Prostate gland (tissue), 2 donors: ENCODE data around the gene TNFRSF12A. TPM values are rescaled to one million over a fixed set of nuclear protein-coding genes. Genes with fewer than 3 reads are reported as not detected.

Source experiments
- DNase-seq: peaks from one replicate; pipeline ENCODE4 v3.0.0-alpha.2; 2019; ENCODE audit warnings: low spot score
- H3K27ac ChIP-seq, 2 donors: fragments of 200-600 bp; sonication (generic); 2 replicates each; pipeline ENCODE4 v1.5.1; 2017 to 2019
- H3K27me3 ChIP-seq: fragments of 200-600 bp; sonication (generic); replicated peaks from 2 replicates; pipeline ENCODE4 v1.5.1; 2019; ENCODE audit not compliant: insufficient read depth
- H3K36me3 ChIP-seq, 2 donors: fragments of 200-600 bp; sonication (generic); 1 replicate in 1 of 2; 2 replicates in 1 of 2; pipeline versions ENCODE4 v1.5.1 to v1.8.1; 2017 to 2019
- H3K4me1 ChIP-seq: fragments of 200-600 bp; sonication (generic); replicated peaks from 2 replicates; pipeline ENCODE4 v1.5.1; 2019
- H3K4me3 ChIP-seq, 2 donors: fragments of 200-600 bp; sonication (generic); 2 replicates each; pipeline ENCODE4 v1.5.1; 2017 to 2019
- H3K9me3 ChIP-seq: fragments of 200-600 bp; sonication (generic); 2 replicates; pipeline ENCODE4 v1.5.1; 2017
- CTCF ChIP-seq, 4 experiments: fragments of 200-600 bp in 2 of 4; fragments of 450-650 bp in 2 of 4; sonication (generic) in 2 of 4; IDR thresholded peaks; 1 replicate in 3 of 4; 2 replicates in 1 of 4; pipeline ENCODE4 v1.5.1; 2016 to 2019; ENCODE audit warnings: antibody characterized with exemption in 4 of 4, mild to moderate bottlenecking in 2 of 4, moderate library complexity in 2 of 4
- POLR2A ChIP-seq: fragments of 450-650 bp; IDR thresholded peaks from one replicate; pipeline ENCODE4 v1.6.1; 2016; ENCODE audit warnings: antibody characterized with exemption, mild to moderate bottlenecking
- POLR2AphosphoS5 ChIP-seq: sonication (generic); formaldehyde crosslinking; IDR thresholded peaks from one replicate; pipeline ENCODE4 v1.6.1; 2017; ENCODE audit warnings: antibody characterized with exemption
- WGBS: methylation state at CpG from one replicate; pipeline ENCODE4 v1.1.5; 2018; 5-methylcytosine and 5-hydroxymethylcytosine counted together
- intact Hi-C: fragments of 100-400 bp; cut with DNase I; formaldehyde crosslinking; loops from one replicate; pipeline ENCODE4 v1.14.2; 2022
- total RNA-seq, 2 donors: library from RNA; depleted of rRNA; stranded (reverse); fragments of >200 nt; gene quantifications; one replicate each; pipeline ENCODE4 v1.1.0, GENCODE V29; 2016

The TNFRSF12A gene
- total RNA-seq, 2 donors from 2014 or later, result 57.4 to 59.0 TPM

GRCh38 chr16:3046641-3047386 is 26.6 kb downstream of the TNFRSF12A start:
- WGBS, result 2% methylated on average over 26 of the region's 54 CpGs
- TF ChIP-seq POLR2AphosphoS5, result no peak
- no peak for TF ChIP-seq CTCF (IDR thresholded peaks at IDR 0.05)
- no peak for TF ChIP-seq POLR2A
- Histone ChIP-seq H3K27ac (no peak overlapping the region), H3K4me3 (peak overlapping the region; percentile 25 to 43), H3K27me3 (peaks cover 2% of the 10 kb centered on the region), H3K4me1 (peaks cover 10% of the 10 kb centered on the region), H3K36me3 (no peaks in the 10 kb centered on the region), H3K9me3 (no peaks in the 10 kb centered on the region)
- no peak for DNase-seq
- intact Hi-C loops, result no loop called here

GRCh38 chr16:3047387-3047720 is 27.2 kb downstream of the TNFRSF12A start:
- Histone ChIP-seq H3K36me3 (no peaks in the 10 kb centered on the region), H3K27ac (no peak overlapping the region), H3K4me3 (no peak overlapping the region), H3K9me3 (no peaks in the 10 kb centered on the region), H3K27me3 (peaks cover 2% of the 10 kb centered on the region), H3K4me1 (peaks cover 10% of the 10 kb centered on the region)
- TF ChIP-seq CTCF (IDR thresholded peaks at IDR 0.05), result no peak
- TF ChIP-seq POLR2AphosphoS5, result no peak
- no peak for TF ChIP-seq POLR2A
- DNase-seq, result no peak
- intact Hi-C loops, result no loop called here
- 5% methylated on average over 11 of the region's 13 CpGs for WGBS

GRCh38 chr16:3049921-3050481 is 29.8 kb downstream of the TNFRSF12A start:
- no peaks in the 10 kb centered on the region for H3K36me3 ChIP-seq
- DNase-seq, result no peak
- H3K9me3 ChIP-seq, result no peaks in the 10 kb centered on the region
- TF ChIP-seq POLR2A (no peak), POLR2AphosphoS5 (no peak), CTCF (IDR thresholded peaks at IDR 0.05) (no peak)
- 73% methylated on average over 23 of the region's 26 CpGs for WGBS
- no peak overlapping the region for H3K4me3 ChIP-seq
- peaks cover 10% of the 10 kb centered on the region for H3K4me1 ChIP-seq
- intact Hi-C loops, result no loop called here
- H3K27me3 ChIP-seq, result peaks cover 2% of the 10 kb centered on the region
- H3K27ac ChIP-seq, result no peak overlapping the region

- 82% methylated on average over 5 of the region's 5 CpGs for WGBS
- no peak for TF ChIP-seq POLR2A
- no peak for TF ChIP-seq POLR2AphosphoS5
- TF ChIP-seq CTCF (IDR thresholded peaks at IDR 0.05), result no peak
- Histone ChIP-seq H3K27me3 (peaks cover 2% of the 10 kb centered on the region), H3K36me3 (no peaks in the 10 kb centered on the region), H3K27ac (no peak overlapping the region), H3K4me1 (peaks cover 10% of the 10 kb centered on the region), H3K9me3 (no peaks in the 10 kb centered on the region), H3K4me3 (no peak overlapping the region)
- intact Hi-C loops, result no loop called here
- no peak for DNase-seq
These were observed 30.3 kb downstream of the TNFRSF12A start for GRCh38 chr16:3050487-3050886.

GRCh38 chr16:3051009-3051408 is 30.8 kb downstream of the TNFRSF12A start:
- H3K9me3 ChIP-seq, result no peaks in the 10 kb centered on the region
- peaks cover 7% of the 10 kb centered on the region for H3K4me1 ChIP-seq
- 45% methylated on average over 4 of the region's 4 CpGs for WGBS
- no peak overlapping the region for H3K27ac ChIP-seq
- H3K36me3 ChIP-seq, result no peaks in the 10 kb centered on the region
- TF ChIP-seq POLR2AphosphoS5 (no peak), CTCF (IDR thresholded peaks at IDR 0.05) (no peak), POLR2A (no peak)
- no peak for DNase-seq
- peaks cover under 1% of the 10 kb centered on the region for H3K27me3 ChIP-seq
- intact Hi-C loops, result no loop called here
- H3K4me3 ChIP-seq, result no peak overlapping the region
